ENCODE measurements around the gene CKMT1B. TPM values are rescaled to one million over a fixed set of nuclear protein-coding genes. Genes with fewer than 3 reads are reported as not detected.
"Not testable (repeated sequence)": the region's sequence is repeated elsewhere in the genome, so short reads cannot be mapped to it uniquely, and the experiment has no call there.

The CKMT1B gene
- total RNA-seq, 1 experiment from 2014 or later, result not detected

GRCh38 chr15:43638464-43639204 lies 44.8 kb downstream of the CKMT1B start:
- DNase-seq (ENCODE audit: low spot score), result not testable (repeated sequence)

Other genes starting within 250 kb of the CKMT1B start
- gene ZSCAN29, start 223.0 kb upstream of the CKMT1B start, total RNA-seq (2014; rRNA removed; shearing (Covaris generic)), result 3.4 and 6.6 TPM in 2 replicates
- 9.0 and 11.2 TPM in 2 replicates for gene TUBGCP4, start 222.9 kb upstream of the CKMT1B start, total RNA-seq (2014; rRNA removed; shearing (Covaris generic))
- gene TP53BP1, start 100.9 kb upstream of the CKMT1B start, total RNA-seq (2014; rRNA removed; shearing (Covaris generic)), result 42.3 and 43.7 TPM in 2 replicates
- gene MAP1A, start 76.4 kb upstream of the CKMT1B start, total RNA-seq (2014; rRNA removed; shearing (Covaris generic)), result 45.0 and 53.1 TPM in 2 replicates
- 5.5 and 11.8 TPM in 2 replicates for gene PPIP5K1, start 3.8 kb upstream of the CKMT1B start, total RNA-seq (2014; rRNA removed; shearing (Covaris generic))
- not detected in 2 replicates for gene STRC, start 24.8 kb downstream of the CKMT1B start, total RNA-seq (2014; rRNA removed; shearing (Covaris generic))
- gene CATSPER2, start 54.8 kb downstream of the CKMT1B start, total RNA-seq (2014; rRNA removed; shearing (Covaris generic)), result 0.47 and 0.60 TPM in 2 replicates
- not detected in 2 replicates for gene CKMT1A, start 99.8 kb downstream of the CKMT1B start, total RNA-seq (2014; rRNA removed; shearing (Covaris generic))
- gene PDIA3, start 152.4 kb downstream of the CKMT1B start, total RNA-seq (2014; rRNA removed; shearing (Covaris generic)), result 187 and 217 TPM in 2 replicates
- 3.6 and 6.1 TPM in 2 replicates for gene ELL3, start 182.9 kb downstream of the CKMT1B start, total RNA-seq (2014; rRNA removed; shearing (Covaris generic))
- gene SERF2, start 198.3 kb downstream of the CKMT1B start, total RNA-seq (2014; rRNA removed; shearing (Covaris generic)), result 361 and 697 TPM in 2 replicates
- gene SERINC4, start 206.2 kb downstream of the CKMT1B start, total RNA-seq (2014; rRNA removed; shearing (Covaris generic)), result not detected in 2 replicates
- 11.4 and 24.3 TPM in 2 replicates for gene HYPK, start 206.6 kb downstream of the CKMT1B start, total RNA-seq (2014; rRNA removed; shearing (Covaris generic))
- 34.3 and 34.5 TPM in 2 replicates for gene MFAP1, start 230.7 kb downstream of the CKMT1B start, total RNA-seq (2014; rRNA removed; shearing (Covaris generic))
- gene WDR76, start 233.0 kb downstream of the CKMT1B start, total RNA-seq (2014; rRNA removed; shearing (Covaris generic)), result 36.0 and 51.1 TPM in 2 replicates

All from A172 (cell line).